Lung microvascular endothelial cell (primary cell): ENCODE data around the gene PDIA5. TPM values are rescaled to one million over a fixed set of nuclear protein-coding genes. Genes with fewer than 3 reads are reported as not detected.
A peak's percentile ranks its signal among the peaks of the same experiment; 100 is the strongest.

Source experiments
- DNase-seq, 2 donors: peaks; one replicate each; pipeline versions ENCODE4 v3.0.0 to v3.0.0-alpha.2; 2010; ENCODE audit warnings: low read depth in 2 of 2
- total RNA-seq: library from RNA; depleted of rRNA; stranded (reverse); fragments of >200 nt; gene quantifications from 2 replicates; pipeline ENCODE4 v1.2.1, GENCODE V29; 2014

Gene PDIA5
- total RNA-seq: 53.4 and 60.4 TPM in 2 replicates

DNA sequence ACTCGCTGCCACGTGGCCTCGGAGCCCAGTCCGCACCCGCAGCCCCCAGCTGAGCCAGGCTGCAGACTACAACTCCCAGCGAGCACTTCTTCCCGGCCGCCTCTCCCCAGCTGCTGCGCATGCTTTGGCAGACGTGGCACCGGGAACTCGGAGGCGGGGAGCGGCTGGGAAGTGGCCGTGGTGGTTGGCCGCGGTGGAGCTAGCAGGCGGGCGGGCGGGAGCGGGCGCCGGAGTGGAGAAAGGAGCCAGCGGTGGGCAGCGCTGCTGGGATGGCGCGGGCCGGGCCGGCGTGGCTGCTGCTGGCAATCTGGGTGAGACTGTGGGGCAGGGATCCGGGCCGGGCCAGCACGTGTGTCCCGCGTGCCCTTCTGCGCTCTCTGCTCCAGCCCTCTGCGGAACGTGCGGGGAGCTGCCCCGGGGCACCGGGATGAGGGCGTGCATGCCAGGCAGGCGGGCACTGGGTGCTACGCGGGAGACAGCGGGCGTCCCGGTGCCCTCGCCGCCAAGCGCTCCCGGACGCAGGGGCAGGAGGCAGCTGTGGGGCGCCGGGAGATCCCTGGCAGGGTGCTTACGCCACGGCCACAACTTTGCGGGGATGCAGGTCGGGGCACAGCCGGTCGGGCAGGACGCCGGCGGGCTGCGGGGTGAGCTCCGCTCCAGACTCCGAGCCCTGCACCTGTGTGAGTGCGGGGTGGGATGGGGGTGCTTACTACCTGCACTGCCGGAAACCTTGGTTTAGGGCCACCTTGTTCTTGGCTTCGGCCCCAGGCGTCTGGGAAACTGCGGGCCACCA lies at the start of gene PDIA5:
Gene PDIA5, plus strand, starts transcription at position 130 of the 793 bp plus-strand sequence. Its CDS starts 140 bp downstream, at position 270.
- DNase-seq: peak; percentile 91 to 95

DNA sequence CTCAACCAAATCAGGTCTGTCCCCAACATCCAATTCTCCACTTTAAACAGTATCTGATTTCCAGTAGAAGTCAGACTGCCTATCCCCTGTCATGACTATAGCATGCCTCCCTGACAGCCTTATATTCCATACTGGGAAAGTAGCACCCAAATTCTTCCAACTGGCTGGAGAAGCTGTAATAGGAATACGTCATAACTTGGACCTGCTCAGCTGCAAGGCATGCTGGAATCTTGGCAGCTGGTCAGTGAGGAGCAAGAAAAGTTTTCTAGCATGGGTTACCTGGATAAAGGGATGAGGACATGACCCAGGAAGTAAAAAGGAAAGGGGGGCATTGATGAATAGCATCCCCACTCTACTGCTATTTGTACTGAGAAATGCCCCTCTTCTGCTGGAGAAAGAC lies 48.1 kb upstream of the PDIA5 start:
- no peak for DNase-seq

DNA sequence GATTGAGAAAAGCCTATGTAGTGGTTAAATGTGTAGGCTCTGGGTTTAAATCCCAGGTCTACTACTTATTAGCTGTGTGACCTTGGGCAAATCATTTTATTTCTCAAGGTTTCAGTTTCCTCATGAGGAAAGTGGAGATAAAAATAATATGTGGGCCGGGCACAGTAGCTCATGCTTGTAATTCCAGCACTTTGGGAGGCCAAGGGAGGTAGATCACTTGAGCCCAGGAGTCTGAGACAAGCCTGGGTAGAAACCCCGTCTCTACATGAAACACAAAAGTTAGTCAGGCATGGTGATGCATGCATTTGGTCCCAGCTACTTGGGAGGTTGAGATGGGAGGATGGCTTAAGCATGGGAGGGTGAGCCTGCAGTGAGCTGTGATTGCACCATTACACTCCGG lies 47.7 kb upstream of the PDIA5 start:
- DNase-seq: no peak

DNA sequence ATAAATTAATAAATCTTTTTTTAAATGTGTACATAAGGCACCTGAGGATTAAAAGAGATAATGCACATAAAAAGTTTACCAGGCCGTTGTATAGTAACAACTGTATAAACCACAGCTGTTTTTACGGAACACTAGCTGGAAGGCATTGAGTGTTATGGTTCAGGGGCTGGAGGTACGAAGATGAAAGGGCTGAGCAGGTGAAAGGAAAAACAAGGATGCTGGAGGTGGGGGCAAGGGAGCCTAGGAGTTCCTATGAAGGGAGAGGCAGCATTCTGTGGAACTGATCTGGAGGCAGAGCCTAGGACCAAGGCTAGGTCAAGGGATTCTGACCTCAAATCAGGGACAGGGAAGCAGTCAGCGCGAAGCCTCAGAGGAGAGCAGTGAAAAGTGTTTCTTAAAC lies 47.2 kb upstream of the PDIA5 start:
- no peak for DNase-seq

DNA sequence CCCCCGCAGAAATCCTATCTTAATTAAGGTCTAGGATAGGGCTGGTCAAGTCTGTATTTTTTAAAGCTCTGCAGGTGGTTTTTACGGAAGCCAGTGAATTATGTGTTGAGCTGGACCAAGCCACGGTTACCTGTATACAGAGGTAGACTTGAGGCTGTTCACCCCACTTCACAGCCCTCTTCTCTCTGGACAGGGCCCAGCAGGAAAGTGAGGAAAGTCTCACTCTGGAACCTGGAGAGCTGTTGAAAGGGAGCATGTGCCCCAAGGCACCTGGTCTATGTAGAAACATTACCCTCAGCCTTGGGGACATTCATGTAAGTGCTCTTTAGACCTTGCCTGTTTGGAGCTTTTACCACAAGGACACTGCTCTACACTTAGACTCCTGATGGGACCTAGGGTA lies 46.1 kb upstream of the PDIA5 start:
- no peak for DNase-seq

DNA sequence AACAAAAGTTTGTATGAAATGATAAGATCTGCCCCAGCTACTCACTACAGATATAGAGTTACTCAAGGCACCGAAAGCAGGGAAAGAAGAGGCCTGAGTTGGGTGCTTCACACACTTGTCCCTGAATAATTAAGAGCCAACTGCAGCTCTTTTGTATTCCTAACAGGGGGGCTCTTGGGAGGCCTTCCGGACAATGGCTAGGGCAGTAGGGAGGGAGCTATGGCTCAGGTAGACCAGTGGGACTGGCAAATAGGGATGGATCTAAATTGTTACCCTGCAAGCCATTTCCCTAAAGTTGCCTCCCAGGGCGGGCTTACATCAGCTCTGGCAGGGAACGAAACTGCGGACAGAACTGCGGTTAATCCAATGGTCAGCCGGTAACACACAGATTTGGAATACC lies 45.4 kb upstream of the PDIA5 start:
- no peak for DNase-seq

DNA sequence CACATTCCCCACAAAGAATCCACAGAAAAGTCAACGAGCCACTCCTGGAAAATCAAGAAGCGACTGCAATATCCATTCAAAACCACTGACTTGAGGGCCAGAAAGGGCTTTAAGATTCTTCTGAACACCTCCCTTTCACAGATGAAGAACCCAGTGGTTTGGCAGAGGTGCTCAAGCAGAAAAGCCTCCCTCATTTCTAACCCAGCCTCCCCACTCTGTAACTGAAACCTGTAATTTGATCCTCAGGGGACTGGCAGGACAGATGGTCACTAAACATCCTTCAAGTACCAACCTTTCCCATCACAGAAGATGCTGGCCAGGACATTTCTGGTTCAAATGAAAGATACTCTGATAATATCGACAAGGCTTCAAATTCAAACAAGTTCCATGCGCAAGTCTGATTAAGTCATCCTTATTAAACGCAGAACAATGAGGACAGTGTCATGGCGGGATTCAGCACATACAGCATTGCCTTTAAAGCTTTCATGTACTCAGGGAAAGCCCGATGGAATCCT lies 44.8 kb upstream of the PDIA5 start:
- DNase-seq: no peak

DNA sequence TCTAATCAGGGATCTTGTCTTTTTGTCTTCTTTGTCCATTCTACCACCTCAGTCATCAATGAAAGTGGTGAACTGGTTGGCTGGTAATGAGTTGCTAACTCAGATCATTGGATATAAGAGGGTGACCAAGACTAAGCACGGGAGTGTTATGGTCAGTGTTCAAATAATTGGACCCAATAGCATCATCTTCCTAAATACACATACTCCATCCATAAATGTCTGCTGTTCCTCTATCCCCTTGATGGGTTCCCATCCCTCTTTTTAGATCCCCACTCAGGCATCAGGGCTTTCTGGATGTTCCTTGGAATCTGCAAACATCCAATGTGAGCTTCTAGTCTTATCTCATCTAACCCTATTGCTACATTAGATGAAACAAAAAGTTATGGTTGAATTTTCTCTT lies 42.8 kb upstream of the PDIA5 start:
- no peak for DNase-seq

DNA sequence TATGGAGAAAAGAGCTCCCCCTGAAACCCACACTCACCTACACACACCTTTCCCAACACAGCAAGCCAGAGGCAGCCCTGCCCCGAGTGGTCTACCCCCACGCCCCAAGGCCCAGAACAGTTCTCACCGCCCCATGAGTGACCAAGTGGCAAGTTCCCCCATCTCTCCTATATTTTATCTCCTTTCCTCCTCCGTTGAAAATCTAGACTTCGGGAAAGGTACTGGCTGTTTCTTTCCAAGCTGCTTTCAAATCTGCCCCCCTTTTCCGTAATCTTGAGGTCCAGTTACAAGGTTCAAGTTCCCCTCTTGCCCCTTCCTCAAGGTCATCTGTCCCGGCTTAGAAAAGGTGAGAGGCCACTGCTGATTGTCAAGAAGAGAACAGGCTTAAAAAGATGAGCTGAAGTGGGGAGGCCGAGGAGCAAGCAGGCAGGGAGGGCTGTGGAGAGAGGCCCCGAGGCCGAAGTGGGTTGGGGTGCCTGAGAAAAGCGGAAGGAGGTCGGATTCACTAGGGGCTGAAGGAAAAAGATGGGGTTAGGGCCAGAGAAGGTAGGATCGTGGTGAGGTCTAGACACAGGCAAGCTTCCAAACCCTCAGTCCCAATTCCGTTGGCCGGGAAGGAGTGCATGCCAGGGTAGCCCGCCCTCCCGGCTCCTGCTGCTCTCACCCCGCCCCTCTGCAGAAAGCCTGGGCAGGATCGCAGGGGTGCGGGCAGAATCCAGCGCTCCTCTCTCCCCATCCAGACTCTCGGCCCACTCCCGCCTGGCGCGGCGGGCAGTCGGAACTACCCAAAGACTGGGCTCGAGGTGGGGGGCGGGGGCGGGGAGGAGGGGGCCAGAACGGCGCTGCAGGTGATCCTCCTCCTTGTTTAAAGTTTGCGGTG lies 40.9 kb upstream of the PDIA5 start:
- DNase-seq: no peak

DNA sequence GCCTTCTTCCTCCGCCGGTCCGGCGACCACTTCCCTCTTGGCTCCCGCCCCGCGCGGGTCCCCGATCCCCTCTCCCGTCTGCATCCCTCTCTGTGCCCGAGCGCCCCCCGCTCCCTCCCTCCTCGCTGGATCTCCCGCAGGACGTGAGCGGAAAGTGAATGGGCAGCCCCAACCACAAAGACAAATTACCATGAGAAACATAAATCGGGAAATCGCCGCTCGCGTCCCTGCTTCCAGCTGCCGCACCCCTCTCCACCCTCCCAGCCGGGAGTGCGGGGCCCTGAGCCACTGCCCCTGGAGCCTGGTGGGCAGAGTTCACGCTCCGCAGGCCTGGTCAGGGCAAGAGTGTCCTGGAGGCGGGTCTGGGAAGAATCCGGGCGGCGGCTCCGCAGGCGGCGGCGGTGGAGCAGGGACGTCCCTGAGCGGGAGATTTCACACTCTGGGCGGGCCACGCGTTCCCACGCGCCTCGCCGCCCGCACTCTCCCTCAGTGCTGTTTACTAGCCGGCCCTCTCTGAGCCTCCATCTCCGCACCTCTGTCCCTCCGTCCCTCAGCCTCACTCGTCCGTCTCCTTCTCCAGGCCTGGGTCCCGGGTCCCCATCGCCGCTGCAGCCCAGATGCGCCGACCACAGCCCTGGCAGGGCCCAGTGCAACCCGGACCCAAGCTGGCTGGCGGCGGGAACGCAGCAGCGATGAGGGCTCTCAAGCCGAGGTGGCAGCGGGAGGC lies 40.1 kb upstream of the PDIA5 start:
- peak; percentile 6 to 11 for DNase-seq

DNA sequence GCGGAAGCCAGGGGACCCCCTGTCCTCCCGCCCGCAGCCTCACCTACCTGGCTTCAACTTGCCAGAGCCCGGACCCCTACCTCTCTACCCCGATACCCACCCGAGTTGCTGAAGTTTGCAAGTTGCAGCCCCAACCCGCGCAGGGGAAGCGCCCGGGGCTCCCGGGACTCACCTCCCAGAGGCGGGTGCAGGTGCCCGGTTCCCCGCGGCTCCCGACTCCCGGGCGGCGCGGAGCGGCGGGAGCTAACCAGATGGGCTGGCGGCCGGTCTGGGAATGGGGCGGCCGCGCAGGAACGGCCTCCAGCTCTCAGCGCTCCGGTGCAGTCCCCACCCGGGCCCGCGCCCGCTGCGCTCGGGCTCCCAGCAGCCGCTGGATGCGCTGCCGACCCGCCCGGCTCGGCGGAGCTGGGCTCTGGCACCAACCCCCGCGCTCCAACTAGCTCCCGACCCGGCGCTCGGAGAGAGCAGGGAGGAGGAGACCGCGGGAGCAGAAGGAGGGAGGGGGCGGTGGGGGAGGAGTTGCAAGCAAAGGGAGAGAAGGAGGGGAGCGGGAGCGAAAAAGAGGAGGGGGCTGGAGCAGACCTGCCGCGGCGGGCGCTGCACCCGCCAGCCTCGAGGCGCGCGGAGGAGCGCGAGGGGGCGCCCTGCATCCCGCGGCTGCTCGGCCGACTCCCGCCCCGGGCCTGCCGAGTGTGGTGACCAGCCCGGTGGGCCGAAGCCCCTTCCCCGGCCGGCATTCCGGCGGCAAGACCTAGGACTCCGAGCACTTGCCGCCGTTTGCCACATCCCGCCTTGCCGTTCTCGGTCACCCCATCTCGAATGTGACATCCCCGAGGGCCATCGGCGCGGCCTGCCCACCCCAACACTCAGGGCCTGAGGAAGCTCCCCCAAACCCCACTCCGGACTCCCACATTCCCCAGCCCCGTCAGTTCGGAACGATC lies 39.3 kb upstream of the PDIA5 start, which contains the start of gene SEMA5B:
Gene SEMA5B, minus strand, starts transcription at position 472 of the 941 bp plus-strand sequence. CDS start 66,500 bp downstream, outside the sequence.
- DNase-seq: peak; percentile 23 to 38

DNA sequence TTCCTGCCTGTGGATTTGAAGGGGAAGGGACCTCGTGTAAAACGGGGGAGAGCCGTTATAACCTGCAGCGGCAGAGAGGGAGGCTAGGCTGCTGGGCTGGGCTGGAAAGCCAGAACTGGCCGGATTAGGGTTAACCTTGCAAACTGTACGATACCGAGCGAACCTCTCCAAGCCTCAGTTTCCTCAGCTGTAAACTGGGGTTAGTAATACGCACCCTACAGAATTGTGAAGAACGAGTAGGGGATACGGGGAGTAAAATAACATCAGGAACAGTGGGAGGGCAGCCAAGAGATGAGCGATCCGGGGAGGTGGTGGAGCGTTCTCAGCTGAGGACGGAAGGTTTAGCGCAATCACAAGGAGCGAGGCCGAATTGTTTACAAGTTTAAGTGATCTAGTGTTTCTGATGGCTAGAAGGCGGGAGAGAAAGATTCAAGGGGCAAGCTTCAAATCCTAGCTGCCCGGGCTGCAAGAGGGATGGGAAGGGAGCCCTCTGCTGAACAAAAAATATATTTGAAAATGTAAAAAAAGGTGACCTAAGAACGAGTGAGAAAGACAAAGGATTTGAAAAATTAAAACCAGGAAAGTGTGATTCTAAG lies 38.5 kb upstream of the PDIA5 start:
- peak; percentile 55 to 60 for DNase-seq

DNA sequence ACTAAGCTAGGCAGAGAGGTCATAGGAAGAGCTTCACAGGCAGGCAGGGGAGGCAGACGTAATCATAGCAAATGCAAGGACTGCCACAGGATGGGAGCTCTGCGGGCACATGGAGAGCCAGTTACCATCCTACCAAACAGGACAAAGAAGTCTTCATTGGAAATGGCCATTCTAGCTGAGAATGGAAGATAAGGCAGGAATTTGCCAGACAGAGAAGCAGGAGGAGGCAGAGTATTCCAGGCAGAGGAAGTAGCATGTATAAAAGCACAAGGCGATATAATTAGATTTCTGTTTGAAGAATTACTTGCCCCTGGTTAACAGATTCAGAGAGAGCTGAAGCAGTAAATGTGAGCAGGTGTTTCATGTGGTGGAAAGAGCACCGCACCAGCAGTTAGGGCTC lies 35.8 kb upstream of the PDIA5 start:
- DNase-seq: peak in 1 of 2 donors; percentile 46

DNA sequence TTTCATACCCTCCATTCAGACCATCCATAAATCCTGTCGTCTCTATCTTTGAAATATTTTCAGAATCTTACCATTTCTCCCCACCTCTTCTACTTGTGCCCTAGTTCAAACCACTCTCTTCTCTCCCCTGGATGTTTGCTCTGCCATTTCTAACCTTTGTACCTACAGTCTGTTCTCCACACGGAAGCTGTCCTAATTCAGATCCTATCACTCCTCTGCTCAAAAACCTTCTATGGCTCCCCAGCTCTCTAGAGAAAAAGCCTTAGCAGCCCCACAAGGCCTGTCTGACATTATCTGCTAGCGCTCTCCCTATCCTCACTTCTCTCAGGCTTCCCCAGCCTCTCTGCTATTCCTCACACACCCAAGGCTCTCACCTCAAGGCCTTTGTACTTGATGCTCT lies 34.8 kb upstream of the PDIA5 start:
- DNase-seq: no peak

DNA sequence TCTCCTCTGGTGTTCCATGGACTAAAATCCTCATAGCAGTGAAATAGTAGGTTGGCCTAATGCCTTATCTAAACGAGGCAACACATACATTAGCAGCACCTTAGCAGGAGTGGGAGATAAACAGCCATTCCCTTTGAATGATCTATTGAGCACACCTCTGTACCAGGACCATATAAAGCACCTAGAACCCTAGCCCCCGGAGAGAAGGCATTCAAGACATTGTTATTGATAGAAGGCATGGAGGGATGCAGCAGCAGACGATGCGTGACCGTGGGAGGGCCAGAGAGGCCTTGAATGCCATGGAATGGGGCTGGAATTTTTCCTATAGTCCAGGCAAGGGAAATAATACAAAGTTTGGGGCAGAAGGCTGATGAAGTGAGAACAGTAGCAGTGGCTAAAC lies 32.7 kb upstream of the PDIA5 start:
- DNase-seq: no peak

DNA sequence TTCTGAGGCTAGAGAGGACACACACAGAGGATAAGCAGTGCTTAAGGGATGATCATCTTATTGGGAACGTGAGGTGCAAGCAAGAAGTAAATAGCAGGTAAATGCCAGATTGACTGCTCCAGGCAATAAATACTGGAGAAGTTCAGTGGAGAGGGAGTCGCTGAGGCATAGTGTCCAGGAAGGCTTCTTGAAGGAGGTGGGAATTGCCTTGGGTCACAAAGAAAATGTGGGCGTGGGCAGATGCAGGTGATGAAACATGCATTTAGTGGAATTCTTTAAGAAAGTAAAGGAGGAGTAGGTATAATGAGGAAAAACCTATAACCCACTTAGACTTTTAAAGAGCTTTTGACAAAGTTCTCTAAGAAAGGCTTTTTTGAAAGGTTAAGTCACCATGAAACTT lies 31.8 kb upstream of the PDIA5 start:
- DNase-seq: no peak

DNA sequence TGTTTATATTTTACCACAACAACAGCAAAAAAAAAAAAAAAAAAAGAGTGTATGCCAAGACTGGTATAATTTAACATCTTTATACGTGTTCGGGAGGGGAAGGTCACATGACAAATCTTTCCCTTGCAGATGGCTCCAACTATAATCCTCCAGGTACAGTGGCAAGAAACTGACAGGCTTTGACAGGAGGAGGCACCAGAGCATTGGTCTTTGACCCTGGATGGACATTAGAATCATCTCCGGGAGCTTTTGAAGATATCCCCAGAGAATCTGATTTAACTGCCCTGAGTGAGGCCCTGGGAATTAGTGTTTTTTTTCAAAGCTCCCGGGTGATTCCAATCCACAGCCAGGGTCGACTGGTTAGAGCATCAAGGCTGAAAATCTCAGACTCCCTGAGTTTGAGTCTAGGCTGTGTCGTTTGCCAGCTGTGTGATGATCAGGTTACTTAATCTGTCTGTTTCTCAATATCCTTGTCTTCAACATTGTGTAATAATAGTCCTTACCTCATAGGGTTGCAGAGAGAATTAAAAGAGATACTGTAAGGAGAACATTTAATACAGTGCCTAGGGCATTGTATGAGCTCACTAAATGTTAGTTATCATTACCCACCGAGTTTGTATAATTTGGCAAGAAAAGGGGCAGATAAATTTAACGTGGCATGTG lies 30.3 kb upstream of the PDIA5 start:
- no peak for DNase-seq

DNA sequence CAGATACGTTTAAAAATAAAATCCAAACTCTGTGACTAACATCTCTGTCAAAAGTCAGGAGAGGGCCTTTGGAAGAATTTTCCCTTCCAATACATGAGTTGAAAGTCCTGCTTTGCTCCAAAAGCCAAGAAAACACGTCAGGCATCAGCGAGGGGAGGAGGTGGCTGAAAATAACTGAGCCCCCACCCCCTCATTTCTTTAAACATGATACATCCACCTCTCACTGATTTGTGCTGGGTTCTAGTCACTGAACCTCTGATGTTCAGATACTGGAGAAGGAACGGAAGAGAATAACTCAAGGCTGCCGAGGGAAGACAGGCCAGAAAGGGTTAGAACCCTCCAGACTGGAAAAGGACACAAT lies 29.8 kb upstream of the PDIA5 start:
- no peak for DNase-seq

DNA sequence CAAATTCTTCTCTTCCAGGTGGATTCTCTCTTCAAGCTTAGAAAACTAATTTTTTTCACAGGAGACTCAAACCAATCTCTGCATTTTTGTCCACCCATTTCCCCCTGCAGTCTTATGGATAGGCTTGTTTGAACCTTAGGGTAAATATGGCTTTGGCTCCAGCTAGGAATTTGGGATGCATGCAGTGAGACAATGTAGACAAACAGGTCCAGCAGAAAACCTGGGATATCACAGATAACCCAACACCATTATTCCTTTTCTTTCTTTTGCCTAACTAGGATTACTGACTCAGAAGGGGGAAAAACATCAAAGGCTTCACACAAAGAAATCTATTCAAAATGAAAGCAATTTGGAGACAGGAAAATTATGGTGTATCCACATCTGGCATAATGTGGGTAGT lies 28.1 kb upstream of the PDIA5 start:
- DNase-seq: peak in 1 of 2 donors; percentile 5

DNA sequence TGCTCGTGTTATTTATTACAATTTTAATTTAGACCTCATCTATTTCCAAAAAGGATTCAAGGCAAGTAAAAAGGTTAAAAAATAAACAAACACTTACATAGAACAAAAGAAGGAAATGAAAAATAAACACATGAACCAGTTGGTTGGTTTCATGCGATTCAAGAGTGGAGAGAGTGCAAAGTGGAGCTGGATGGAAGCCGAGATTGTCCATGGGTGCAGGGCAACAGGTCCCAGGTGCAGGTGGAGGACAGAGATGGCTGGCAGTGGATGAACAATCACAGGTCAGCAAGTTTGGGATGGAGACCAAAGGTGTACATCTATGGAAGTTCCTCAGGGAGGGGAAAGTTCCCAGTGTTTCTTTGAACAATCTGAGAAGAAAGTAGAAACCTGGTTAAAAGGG lies 27.6 kb upstream of the PDIA5 start:
- DNase-seq: peak in 1 of 2 donors; percentile 48
